HG03066 (cell line): ENCODE measurements around the gene FAM89B.
A peak's percentile ranks its signal among the peaks of the same experiment; 100 is the strongest.

Source experiments
- ATAC-seq: cut with Tn5 transposase; IDR thresholded peaks from one replicate; pipeline ENCODE4 v1.9.1; 2021; ENCODE audit warnings: low read depth; ENCODE audit not compliant: unreplicated experiment

Gene FAM89B

DNA sequence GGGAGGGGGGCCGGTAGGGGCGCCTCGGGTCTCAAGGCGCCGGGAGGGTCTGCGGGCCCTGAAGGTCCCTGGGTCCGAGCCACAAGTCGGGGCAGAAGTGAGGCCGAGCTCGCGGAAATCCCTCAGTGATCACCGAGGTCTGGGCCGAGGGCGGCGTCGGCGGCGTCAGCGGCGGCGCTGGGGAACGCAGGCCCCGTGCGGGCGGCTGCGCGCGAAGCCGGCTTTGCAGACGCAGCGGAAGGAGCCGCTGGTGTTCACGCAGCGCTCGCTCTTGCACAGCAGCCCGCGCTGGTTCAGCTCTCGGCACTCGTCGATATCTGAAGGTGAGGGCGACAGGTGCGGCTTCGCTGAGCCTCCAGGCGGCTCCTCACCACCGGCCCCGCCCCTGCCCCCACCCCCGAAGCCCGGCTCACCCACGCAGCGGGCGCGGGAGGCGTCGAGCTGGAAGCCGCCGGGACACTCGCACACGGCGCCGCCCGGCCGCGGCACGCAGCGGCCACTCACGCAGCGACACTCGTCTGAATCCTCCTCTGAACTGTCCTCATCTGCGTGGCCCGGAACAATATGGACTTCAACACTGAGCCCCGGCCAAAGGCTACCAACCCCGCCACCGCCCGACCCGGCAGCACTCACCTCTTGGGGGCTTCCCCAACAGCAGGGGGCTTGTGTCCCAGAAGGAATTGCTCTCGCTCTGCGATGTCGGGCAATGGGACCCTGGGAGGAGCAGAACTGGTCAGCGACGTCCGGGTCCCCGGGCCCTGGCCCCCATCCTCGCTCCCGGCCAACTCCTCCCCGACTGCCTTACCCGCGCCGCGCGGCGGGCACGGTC, 33.2 kb upstream of the FAM89B start:
- no peak for ATAC-seq

DNA sequence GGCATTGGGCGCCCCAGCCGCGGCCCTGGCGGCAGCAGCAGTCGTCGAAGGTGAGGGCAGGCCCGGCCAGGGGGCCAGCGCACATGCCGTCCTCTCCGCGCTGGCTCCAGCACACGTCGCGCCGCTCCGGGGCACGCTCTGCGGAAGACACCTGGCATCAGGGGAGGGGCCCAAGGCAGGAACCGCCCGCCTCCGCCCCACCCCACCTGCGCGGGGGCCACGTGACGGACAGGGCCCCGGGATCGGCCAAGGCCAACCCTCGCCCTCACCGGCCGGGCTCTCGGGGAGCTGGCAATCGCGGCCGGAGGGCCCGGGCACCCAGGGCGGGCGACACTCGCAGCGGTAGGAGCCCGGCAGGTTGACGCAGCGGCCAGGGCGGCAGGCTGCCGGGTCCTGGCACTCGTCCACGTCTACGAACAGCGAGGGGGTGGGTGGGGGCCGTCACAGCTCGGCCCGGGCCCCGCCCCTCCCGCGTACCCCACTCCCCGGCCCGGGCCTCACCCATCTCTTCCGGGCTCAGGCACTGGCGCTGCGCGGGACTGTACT, 32.5 kb upstream of the FAM89B start:
- peak; percentile 53 for ATAC-seq

DNA sequence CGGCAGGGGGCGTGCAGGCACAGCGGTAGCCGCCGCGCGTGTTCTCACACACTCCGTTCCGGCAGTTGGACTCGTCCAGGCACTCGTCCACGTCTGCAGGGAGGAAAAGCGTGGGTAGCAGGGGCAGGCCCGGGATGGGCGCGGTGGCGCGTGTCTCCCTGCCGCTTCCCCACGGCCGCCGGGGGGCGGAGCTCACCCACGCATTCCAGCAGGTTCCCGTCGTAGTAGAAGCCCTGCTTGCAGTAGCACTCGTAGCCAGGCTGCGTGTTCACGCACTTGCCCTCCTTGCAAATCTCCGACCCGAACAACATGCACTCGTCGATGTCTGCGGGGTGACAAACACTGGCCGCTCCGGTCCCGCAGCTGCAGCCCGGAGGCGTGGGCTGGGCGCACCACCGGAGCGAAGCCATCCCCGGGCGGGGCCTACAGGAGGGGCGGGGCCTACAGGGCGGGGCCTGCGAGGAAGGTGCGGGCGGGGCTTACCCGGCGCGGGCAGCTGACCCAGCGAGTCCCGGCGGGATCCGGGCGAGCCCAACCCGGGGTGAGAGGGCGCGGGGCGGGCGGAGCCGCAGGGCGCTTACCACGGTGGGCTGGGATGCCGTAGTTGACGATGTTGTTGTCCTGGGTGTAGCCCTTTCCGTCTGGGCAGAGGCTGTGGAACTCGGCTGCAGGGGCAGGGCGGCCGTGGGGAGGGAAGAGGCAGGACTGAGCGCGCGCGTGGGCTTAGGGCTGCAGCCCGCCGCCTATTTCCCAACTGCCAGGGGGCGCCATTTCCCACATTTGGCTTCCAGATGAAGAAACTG, 31.8 kb upstream of the FAM89B start:
- peak; percentile 60 for ATAC-seq

DNA sequence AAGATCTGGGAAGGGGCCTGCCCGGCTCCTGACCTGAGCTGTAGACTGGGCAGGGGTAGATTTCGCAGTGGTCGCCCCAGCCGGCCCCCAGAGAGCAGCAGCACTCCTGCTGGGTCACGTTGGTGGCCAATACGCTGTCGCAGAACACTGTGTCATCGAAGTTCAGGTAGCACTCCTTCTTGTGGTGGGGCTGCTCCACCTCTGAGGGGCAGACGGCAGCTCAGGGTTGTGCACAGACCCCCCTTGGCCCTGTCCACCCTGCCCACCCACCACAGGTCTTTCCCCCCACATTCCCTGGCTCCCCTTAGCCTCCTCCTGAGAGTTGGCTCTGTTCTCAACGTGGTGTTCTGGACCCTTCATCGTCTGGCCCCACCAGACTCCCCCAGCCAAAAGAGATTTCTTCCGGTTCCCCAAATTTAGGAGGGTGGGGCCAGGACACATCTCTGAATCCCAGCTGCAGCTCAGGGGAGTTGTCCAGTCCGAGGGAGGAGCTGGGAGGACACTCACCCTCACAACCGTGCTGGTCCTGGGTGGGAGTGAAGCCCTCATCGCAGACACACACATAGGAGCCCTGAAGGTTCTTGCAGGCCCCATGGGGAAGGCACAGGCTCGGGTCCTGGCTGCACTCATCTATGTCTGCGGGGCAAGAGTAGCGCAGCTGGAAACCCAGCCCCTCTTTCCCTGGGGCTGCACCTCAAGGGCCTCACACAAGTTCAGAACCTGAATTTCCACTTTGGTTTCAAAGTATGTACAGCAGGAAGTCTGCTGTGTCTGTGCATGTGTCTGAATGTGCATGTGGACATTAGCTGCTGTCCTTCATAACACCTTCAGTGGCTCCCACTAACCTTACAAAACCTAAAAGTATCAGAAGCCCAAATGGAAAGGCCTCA, 31.0 kb upstream of the FAM89B start:
- no peak for ATAC-seq

DNA sequence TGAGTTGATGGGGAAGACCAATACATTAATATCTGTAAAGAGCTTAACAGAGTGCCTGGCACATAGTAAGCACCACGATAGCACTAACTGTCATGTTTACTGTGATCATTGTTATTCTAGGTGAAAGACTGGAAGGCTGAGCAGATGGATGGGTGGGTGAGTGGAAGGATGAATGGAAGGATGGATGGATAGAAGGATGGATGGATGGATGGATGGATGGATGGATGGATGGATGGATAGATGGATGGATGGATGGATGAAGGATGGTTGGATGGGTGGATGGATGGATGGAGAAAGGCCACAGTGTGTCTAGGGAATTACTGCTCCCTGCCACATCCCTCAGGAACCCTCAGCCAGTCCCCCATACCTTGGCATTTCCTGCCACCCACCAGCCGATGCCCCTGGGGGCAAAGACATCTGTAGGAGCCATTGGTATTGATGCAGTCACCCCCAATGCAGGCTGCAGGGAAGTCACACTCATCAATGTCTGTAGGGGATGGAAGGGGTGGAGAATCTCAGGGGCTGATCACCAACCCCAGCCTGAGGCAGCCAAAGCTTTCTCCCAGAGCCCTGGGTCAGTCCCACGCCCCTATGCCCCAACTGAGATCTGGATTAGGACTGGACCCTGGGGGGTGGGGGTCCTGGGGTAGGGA, 29.5 kb upstream of the FAM89B start:
- no peak for ATAC-seq

DNA sequence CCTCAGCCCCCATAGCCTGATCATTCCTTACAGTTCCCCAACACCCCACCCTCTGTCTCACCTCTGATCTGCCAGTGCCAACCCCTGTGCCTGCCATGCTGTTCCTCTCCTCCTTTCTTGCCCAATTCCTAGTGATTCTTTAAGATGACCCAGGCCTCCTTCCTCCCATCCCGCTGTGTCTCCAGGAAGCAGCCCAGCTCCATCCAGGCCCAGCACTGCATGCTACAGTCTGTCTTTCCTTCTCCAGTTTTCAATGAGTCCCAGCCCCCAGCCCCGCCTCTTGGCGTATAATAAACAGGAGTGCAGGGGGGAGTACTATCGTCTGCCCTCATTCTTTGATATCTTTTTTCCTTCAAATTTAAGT, 26.5 kb upstream of the FAM89B start:
- ATAC-seq, result no peak

DNA sequence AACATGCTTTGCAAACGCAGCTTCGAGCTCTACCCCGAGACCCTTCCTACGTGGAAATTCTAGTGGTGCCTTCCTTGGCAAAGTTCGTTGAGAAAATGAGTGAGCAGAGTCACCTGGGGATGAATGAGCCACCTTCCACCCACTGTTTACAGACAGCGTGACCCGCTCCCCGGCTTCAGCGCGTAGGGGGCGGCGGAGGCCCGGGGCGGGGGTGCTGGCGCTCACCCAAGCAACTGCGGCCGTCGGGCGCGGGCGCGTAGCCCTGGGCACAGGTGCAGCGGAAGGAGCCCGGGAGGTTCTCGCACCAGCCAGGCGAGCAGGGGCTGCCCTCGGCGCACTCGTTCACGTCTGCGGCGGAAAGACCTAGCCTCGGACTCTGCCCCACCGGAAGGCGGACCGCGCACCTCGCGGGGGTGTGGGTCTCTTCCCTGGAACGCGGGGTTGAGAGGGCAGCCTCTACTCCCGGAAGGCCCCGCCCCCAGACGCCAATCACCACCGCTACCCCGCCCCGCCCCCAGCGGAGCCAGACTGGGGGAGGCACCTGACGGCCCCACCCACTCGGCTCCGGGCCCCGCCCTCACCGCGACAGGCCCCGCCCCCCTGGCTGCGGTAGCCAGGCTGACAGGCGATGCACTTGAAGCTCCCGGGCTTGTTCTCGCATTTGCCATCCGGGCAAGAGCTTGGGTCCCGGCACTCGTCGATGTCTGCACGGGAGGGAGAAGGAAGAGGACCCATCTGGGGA, 25.9 kb upstream of the FAM89B start:
- peak; percentile 75 for ATAC-seq

DNA sequence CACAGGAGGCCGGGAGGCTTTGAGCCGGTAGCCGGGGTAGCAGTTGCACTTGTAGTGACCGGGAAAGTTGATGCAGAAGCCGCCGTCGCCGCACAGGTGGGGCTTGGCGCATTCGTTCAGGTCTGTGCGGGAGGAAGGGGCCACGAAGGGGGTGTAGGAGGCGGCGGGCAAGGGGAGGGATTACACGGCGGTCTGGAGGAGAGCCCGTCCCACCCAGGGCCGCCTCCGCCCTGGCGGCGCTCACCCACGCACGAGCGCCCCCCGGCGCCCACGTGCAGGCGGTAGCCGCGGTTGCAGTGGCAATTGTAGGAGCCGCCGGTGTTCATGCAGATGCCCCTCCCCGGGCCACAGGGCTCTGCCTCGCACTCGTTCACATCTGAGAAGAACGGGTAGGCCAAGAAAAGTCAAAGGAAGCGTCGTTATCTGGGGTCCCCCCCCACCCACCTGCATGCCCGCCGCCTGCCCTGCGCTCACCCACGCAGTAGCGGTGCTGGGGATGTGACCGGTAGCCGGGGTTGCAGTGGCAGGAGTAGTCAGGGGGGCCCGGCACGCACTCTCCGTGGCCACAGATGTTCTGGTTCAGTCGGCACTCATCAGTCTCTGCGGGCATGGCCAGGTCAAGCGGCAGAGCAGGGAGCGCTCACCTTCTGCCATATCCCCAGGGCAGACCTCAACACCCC, 24.8 kb upstream of the FAM89B start:
- ATAC-seq, result no peak

DNA sequence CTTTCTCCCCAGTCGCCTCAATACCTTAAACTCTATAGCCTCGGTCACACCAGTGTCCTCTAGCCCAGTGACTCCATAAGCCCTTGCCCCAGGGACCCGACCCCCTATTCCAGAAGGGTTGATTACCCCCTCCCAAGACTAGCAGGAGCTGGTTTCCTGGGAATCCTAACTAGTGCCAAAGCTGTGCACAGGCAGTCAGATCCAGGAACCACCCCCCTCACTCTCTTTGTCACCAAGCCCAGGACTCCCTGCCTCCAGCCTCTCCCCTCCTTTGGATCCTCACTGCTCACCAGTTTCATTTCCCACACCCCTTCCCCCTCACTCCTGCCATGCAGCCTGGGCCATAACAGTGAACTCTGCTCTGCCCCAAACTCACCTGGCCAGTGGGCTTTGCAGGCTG, 23.9 kb upstream of the FAM89B start:
- no peak for ATAC-seq

DNA sequence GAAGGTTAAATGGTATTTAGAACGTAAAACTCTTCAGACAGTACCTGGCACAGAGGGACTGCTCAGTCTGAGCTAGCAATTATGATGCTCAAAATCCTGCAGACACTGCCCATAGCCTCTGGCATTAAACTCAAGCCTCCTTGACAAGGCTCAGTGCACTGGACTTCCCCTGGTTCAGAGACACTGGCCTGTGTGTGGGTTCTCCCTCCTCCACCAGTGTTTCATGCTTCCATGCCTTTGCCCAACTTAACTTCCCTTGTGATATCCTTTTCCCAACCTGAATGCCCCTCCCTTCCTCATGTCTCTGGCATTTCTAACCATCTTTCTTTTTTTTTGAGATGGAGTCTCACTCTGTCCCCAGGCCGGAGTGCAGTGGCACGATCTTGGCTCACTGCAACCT, 23.2 kb upstream of the FAM89B start:
- no peak for ATAC-seq

DNA sequence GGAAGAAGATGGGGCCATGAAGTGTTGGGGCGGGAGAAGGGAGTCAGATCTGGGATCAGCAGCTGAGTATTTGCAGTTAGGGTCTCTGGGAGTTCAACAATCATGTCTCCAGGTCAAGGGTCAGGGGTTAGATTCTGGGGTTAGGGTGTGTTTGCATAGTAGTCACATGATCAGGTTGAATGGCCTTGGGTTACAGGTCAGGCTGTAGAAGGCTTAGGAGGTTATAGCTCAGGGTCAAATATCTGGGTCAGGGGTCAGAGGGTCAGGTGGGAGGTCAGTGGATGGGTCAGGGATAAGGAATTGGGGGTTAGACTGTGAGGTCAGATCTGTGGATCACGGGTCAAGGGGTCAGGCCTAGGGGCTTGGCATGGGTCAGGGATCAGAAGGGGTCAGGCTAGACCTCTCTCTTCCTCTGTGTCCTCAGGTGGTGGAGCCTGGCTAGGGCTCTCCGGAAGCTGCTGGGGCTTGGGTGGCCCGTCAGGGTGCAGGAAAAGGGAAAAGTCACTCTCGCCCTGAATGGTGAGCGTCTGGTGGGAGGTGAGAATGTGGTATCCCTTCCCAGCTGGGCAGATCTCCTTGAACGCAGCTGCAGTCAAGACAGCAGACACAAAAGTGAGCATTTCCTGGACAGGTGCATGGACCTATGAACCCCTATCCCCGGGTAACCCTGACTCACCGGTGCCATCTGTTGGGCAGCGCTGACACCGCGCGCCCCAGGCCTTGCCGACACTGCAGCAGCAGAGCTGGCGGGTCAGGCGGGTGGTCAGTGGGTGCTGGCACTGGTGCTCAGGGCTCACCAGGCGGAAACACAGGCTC, 20.6 kb upstream of the FAM89B start:
- ATAC-seq, result no peak

DNA sequence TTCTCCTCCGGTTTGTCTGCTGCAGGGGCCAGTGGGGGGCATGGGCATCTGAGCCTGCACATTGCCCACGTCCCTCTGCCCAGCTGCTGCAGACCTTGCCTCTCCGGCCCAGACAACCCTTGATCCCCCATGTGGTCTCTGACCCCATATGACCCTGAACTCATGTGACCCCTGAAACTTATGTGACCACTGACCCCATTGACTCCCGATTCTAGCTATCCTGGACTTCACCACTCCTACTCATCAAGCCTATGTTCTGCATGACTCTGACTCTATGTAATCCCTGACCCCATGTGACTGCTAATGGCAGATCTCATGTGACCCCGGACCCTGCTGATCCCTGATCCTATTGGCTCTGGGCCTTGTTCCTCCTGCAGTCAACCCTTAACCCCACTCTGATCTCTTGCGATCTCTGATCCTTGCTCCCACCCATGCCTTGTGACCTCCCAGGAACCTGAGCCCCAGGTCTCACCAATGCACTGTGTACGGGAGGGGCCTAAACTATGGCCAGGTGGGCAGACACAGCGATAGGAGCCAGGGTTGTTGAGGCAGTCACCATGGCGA, 19.9 kb upstream of the FAM89B start:
- no peak for ATAC-seq

DNA sequence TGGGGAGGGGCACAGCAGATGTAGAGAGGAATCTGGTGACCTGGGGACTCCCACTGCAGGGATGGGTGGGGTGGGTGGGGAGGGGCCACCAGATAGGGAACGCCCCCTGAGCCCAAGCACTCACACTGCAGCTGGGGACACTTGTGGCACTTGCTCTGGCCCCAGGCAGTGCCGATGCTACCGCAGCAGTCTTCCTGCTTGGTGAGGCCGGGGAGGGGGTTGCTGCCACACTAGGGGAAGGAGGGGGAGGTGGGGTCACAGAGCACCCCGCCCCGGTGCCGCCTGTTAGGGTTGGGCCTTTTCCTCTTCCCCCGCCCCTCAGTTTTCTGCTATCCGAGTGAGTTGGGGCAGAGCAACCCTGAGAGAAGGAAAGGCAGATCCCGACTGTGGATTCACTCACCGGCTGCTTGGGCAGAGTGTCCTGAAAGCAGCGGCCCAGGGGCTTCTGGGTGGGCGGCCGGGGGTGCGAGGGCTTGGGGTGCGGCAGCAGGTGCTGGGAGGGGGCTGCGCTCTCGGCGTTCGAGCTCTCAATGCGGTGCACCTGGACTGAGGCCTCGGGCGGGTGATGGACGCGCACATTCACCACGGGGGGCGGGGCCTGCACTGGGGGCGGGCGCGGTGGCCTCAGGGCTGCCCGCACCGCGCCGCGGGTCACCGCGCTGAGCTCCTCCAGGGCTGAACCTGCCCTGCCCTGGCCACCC, 18.9 kb upstream of the FAM89B start:
- no peak for ATAC-seq

DNA sequence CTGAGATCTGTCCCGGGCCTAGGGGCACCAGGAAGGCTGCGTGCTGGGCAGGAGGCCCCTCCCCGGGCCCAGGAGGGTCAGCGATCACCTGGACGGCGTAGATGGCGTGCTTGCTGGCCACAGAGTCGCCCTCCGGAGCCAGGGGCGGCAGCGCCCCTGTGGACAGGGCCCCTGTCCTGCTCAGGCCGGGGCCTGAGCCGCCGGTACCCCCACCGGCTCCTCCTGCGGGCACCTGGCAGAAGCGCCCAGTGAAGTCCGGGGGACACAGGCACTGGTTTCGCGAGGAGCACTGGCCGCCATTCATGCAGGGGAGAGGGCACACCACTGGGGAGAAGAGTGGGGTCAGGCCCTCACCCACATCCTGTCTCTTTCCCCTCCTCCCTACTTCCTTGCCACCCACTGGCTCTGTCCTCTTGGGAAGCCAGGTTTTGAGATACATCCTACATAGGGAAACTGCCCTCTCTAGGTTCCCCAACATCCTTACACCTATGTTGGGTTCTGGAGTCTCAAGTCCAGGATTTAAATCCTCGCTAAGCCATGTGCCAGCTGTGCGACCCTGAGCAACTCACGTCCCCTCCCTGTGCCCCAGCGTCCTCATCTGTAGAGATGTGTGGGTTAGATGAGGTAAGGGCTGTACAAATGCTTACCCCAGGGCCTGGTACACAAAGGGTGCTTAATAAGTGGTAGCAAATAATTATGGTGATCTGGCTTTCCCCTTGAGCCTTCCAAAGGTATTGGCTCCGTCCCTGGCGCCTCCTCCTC, 18.1 kb upstream of the FAM89B start:
- ATAC-seq, result no peak

DNA sequence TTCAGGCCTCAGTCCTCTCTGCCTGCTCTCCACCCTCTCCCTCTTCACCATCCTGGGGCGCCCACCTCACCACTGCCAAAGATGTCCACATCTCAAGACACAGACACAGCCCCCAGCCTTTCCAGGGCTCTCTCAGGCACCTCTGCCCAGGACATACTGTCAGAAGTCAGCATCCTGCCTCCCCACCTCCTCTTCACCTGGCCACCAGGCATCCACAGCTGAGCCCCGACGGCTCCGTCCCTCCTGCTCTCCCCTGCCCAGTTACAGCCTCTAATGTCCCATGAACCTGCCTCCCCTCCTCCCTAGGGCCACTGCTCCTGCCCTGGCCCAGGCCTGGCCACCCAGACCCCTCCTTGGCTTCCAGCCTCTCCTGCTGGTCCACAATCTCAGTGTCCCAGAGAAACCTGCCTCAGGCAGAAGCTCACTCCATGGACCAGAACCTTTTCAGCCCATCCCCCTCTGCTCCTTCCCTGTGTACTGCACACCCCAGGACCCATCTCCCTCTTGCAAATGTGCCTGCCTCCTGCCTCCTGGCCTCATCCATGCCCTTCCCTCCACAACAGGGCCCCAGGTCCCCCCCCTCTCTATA, 17.4 kb upstream of the FAM89B start:
- ATAC-seq, result no peak

DNA sequence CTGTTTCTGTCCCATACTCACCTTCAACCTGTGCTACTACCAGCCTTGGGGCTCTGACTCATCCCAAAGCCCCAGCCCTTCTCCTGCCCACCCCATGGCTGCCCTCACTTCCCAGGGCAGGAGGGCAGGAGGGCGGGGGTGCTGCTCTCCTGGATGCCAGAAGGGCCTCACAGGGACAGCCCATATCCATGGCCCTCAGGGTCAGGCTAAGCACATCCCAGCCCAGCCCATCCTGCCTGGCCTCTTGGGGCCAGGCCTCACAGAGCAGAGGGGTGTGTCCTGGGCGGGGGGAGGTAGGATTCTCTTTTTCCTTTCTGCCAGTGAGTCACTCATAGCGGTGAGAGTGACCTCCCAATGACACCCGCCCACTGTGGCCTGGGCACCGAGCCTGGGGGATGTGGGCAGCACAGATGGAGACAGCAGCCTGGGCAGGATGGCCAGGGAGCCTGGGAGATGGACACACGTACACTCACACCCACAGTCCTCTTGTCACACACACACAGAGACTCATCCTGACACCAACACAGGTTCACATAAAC, 16.6 kb upstream of the FAM89B start:
- no peak for ATAC-seq
